ENCODE results near the gene CDC37L1.

DNA sequence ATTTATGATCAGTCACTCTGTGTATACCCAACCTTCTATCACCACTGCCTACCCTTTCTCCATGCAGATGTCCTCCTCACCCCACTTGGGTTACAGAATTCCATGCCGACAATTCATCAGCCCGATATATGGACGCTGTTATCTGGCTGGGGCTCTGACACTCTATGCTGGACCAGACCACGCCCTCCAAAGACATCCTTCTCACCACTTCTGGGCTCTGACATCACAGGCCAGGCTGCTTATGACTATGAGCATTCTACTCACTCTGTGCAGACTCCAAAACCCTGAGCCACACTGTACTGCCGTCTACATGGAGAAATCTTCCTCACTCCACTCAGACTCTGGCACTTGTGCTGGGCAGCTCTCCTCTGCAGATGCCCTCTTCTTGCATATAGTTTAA is 69.2 kb downstream of the CDC37L1 start:
- TF ChIP-seq, protein P1, sequence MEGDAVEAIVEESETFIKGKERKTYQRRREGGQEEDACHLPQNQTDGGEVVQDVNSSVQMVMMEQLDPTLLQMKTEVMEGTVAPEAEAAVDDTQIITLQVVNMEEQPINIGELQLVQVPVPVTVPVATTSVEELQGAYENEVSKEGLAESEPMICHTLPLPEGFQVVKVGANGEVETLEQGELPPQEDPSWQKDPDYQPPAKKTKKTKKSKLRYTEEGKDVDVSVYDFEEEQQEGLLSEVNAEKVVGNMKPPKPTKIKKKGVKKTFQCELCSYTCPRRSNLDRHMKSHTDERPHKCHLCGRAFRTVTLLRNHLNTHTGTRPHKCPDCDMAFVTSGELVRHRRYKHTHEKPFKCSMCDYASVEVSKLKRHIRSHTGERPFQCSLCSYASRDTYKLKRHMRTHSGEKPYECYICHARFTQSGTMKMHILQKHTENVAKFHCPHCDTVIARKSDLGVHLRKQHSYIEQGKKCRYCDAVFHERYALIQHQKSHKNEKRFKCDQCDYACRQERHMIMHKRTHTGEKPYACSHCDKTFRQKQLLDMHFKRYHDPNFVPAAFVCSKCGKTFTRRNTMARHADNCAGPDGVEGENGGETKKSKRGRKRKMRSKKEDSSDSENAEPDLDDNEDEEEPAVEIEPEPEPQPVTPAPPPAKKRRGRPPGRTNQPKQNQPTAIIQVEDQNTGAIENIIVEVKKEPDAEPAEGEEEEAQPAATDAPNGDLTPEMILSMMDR (IDR thresholded peaks at IDR 0.05), result no peak
- no peak for TF ChIP-seq POLR2A (IDR thresholded peaks at IDR 0.05)
